ENCODE measurements around the gene SEPTIN12.

DNA sequence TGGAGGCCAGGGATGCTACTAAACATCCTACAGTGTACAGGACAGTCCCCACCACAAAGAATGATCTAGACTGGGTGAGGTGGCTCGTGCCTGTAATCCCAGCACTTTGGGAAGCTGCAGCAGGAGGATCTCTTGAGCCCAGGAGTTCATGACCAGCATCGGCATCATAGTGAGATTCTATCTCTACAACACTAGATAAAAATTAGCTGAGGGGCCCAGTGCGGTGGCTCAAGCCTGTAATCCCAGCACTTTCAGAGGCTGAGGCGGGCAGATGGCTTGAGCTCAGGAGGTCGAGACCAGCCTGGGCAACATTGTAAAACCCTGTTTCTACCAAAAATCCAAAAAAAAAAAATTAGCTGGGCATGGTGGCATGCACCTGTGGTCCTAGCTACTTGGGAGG is 15.8 kb downstream of the SEPTIN12 start:
- no peak for TF ChIP-seq POLR2A (IDR thresholded peaks at IDR 0.05; ENCODE audit: low read depth)
- TF ChIP-seq, protein P1, sequence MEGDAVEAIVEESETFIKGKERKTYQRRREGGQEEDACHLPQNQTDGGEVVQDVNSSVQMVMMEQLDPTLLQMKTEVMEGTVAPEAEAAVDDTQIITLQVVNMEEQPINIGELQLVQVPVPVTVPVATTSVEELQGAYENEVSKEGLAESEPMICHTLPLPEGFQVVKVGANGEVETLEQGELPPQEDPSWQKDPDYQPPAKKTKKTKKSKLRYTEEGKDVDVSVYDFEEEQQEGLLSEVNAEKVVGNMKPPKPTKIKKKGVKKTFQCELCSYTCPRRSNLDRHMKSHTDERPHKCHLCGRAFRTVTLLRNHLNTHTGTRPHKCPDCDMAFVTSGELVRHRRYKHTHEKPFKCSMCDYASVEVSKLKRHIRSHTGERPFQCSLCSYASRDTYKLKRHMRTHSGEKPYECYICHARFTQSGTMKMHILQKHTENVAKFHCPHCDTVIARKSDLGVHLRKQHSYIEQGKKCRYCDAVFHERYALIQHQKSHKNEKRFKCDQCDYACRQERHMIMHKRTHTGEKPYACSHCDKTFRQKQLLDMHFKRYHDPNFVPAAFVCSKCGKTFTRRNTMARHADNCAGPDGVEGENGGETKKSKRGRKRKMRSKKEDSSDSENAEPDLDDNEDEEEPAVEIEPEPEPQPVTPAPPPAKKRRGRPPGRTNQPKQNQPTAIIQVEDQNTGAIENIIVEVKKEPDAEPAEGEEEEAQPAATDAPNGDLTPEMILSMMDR (IDR thresholded peaks at IDR 0.05), result no peak
- no peak for TF ChIP-seq POLR2AphosphoS5 (IDR thresholded peaks at IDR 0.05)

Data from esophagus muscularis mucosa (tissue), 3 donors.